Skin epidermis (tissue), 12 donors: Measurements from ENCODE around the gene CHCHD10.
"Not testable (repeated sequence)": the region's sequence is repeated elsewhere in the genome, so short reads cannot be mapped to it uniquely, and the experiment has no call there.

Source experiments
- H3K27ac ChIP-seq, 21 experiments: fragments of 200-600 bp; sonication (generic) in 11 of 21; one replicate each; pipeline ENCODE4 v1.5.0; 2020; ENCODE audit warnings: mild to moderate bottlenecking in 3 of 21, inconsistent platforms in 2 of 21, moderate library complexity in 2 of 21
- H3K4me3 ChIP-seq, 7 experiments: fragments of 200-600 bp; sonication (generic) in 2 of 7; one replicate each; pipeline ENCODE4 v1.5.0; 2020; ENCODE audit warnings: inconsistent platforms in 2 of 7, mild to moderate bottlenecking in 2 of 7, moderate library complexity in 1 of 7

Gene CHCHD10

GRCh38 chr22:23754220-23754919 lies 13.4 kb downstream of the CHCHD10 start, which contains the start of gene VPREB3:
VPREB3 (minus strand) TSS chr22:23754425; CDS start chr22:23754363, 62 bp downstream.
- Histone ChIP-seq H3K4me3 (no peak within 1 kb of the TSS), H3K27ac (peak within 1 kb of the TSS in 1 of 21 experiments; percentile 34)

GRCh38 chr22:23753385-23753784 lies 14.4 kb downstream of the CHCHD10 start:
- no peak overlapping the region for H3K4me3 ChIP-seq
- peak overlapping the region in 1 of 21 experiments; percentile 34 for H3K27ac ChIP-seq

DNA sequence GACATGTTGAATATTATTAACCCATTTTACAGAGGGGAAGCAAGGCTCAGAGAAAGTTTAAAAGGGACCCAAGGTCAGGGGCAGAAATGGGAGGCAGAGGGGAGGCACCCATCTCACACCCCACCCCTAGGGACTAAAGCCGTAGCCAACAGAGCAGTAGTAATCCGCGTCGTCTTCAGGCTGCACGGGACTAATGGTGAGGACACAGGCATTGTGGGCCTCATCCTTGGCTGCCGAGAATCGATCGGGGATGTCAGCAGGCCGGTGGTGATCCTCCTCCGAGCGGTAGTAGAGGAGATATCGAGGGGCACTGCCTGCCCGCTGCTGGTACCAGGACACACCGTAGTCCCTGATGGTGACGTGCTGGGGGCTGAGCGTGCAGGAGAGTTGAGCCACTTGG lies 15.0 kb downstream of the CHCHD10 start:
- peak overlapping the region in 1 of 21 experiments; percentile 92 for H3K27ac ChIP-seq
- H3K4me3 ChIP-seq, result no peak overlapping the region

- H3K4me3 ChIP-seq, result no peak overlapping the region
- H3K27ac ChIP-seq, result peak overlapping the region in 1 of 21 experiments; percentile 92
Measured at GRCh38 chr22:23752090-23752691, 15.6 kb downstream of the CHCHD10 start.

GRCh38 chr22:23751441-23751996 lies 16.3 kb downstream of the CHCHD10 start:
- Histone ChIP-seq H3K27ac (peak overlapping the region; percentile 67 to 95 (median 90)), H3K4me3 (peak overlapping the region; percentile 43 to 78 (median 62))

- Histone ChIP-seq H3K4me3 (peak within 1 kb of the TSS; percentile 43 to 78 (median 62)), H3K27ac (peak within 1 kb of the TSS; percentile 67 to 95 (median 90))
Measured at GRCh38 chr22:23750714-23751440, 16.9 kb downstream of the CHCHD10 start, which contains the start of gene ZNF70. ZNF70 (minus strand) TSS chr22:23751112; CDS start chr22:23745140, 5,972 bp downstream.

- peak overlapping the region in 19 of 21 experiments; percentile 32 to 95 (median 90) for H3K27ac ChIP-seq
- peak overlapping the region; percentile 43 to 78 (median 62) for H3K4me3 ChIP-seq
Measured at GRCh38 chr22:23750367-23750713, 17.4 kb downstream of the CHCHD10 start.

DNA sequence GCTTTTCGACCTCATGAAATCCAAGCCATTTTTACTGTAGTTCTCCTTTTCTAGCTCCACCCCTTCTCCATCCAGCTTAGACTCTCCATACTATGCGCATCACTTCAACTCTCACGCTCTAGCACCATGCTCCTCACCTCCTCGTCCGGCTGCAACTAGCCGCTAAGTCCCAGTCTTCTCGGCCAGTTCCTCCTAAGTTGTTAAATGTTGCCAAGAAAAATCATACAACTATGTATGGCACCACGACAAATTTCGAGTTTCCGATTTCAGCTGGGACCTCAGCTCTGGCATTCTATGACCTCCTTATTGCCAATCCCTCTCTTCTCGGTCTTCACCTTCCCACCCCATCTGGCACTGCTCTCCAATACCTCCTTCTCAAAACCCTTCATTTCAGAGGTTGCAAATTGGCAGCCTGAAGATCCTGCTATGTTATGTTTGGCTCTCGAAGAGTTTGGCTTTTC lies 17.9 kb downstream of the CHCHD10 start:
- Histone ChIP-seq H3K4me3 (peak overlapping the region in 3 of 7 experiments; percentile 71 to 78 (median 71)), H3K27ac (peak overlapping the region in 5 of 21 experiments; percentile 73 to 92 (median 92))

DNA sequence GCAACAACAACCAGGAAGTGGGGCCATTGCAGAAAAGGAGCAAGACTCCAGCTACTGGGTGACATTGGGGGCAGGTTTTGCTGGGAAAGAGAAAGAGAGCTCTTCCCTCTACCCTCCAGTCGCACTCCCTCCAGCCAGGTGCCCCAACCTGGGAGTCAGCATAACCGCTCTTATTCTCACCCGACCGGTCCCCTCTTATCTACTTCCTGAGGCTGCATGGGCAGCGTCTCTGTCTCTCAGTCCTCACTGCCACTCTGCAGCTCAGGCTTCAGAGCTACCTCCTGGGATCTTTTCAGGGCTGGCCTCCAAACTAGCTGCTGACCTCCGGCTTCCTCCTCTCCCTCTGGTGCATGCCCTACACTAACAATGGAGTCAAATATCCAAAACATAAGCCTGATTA lies 22.0 kb downstream of the CHCHD10 start:
- no peak overlapping the region for H3K27ac ChIP-seq
- no peak overlapping the region for H3K4me3 ChIP-seq

GRCh38 chr22:23744485-23744884 lies 23.3 kb downstream of the CHCHD10 start:
- Histone ChIP-seq H3K4me3 (no peak overlapping the region), H3K27ac (no peak overlapping the region)

DNA sequence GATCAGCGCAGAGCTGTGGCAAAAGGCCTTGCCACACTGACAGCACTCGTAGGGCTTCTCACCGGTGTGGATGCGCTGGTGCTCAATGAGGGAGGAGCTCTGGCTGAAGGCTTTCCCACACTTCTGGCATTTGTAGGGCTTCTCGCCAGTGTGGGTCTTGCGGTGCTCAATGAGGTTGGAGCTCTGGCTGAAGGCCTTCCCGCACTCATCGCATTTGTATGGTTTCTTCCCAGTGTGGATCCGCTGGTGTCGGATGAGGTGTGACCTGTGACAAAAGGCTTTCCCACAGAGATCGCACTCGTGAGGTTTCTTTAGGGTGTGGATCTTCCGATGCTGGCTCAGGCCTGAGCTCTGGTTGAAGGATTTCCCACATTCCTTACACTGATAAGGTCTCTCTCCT lies 23.8 kb downstream of the CHCHD10 start:
- Histone ChIP-seq H3K4me3 (no peak overlapping the region), H3K27ac (no peak overlapping the region)

DNA sequence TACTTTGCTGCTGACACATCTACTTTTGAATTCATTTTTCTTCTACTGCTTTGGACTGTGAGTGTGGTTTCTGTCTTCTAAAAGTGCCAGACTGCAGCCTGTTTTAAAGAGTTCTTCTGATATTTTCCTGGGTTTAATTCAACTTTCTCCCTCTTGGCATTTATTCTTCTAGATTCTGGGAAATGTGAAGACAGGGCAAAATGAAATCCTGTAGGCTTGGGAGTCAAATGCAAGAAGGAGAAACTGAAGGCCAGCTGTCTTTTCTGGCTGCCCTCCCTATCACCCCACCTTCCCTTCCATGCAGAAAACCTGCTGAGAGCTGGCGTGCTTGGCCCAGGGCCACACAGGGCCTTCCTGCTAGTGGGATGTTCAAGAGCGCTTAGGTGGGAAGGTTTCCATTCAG lies 24.5 kb downstream of the CHCHD10 start:
- Histone ChIP-seq H3K27ac (no peak overlapping the region), H3K4me3 (no peak overlapping the region)

DNA sequence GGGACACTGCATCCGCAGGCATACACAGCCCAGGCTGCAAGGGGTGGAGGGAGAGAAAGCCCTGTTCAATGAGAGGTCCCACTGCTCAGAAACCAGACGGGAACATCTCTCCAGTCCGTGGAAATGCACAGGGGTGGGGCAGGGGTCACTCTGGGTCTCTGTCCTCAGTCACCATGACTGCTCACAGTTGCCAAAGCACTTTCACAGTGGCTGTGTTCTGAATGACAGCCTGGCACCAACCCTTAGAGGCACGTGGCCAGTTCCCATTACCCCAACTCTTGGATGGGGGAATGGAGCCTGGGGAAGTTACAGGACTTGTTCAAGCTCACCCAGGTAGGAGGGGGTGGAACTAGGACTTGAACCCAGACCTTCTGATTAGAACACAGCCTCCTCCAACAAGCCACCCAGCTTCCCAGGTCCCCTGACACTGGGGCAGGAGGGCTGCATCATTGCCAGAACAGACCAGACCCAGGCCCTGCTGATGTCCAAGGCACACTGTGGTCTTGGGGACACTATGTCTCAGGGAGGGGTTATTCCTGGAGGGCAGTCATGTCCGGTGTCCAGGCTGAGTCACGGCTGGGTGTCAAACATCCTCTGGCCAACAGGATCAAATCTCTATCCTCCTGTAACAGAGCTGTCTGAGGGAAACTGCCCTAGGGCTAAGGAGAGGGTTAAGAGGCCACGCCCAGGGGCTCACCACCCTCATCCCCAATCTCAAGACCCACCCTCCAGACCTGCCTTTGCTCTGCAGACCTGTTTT lies 25.1 kb downstream of the CHCHD10 start:
- Histone ChIP-seq H3K27ac (peak overlapping the region in 1 of 21 experiments; percentile 23), H3K4me3 (no peak overlapping the region)

GRCh38 chr22:23737696-23738095 lies 30.1 kb downstream of the CHCHD10 start:
- H3K4me3 ChIP-seq, result no peak overlapping the region
- H3K27ac ChIP-seq, result no peak overlapping the region

DNA sequence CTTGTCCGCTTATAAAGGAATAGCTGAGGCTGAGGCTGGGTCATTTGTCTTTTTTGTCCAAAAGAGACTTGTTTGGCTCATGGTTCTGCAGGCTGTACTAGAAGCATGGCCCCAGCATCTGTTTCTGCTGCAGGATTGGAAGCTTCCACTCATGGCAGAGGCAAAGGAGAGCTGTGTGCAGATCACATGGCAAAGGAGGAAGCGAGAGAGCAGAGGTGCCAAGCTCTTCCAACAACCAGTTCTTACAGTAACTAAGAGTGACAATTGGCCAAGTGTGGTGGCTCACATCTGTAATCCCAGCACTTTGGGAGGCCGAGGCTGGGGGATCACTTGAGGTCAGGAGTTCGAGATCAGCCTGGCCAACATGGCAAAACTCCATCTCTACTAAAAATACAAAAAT lies 39.7 kb downstream of the CHCHD10 start:
- H3K27ac ChIP-seq, H3K4me3 ChIP-seq: not testable (repeated sequence)

GRCh38 chr22:23722724-23723123 lies 45.0 kb downstream of the CHCHD10 start:
- Histone ChIP-seq H3K27ac (no peak overlapping the region), H3K4me3 (no peak overlapping the region)

DNA sequence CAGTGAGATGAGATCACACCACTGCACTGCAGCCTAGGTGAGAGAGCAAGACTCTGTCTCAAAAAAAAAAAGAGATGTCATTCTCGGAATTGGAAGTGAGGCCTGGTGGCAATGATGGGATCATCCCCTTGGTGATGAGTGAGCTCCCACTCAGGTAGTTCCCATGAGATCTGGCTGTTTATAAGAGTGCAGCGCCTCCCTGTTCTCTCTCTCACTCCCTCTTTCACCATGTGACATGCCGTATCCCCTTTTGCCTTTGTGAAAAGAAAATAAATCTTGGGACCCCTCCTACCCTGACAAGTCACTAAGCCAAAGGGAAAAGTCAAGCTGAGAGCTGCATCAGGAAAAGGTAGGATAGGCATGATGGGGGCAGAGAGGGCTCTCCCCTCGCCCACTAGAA lies 45.6 kb downstream of the CHCHD10 start:
- Histone ChIP-seq H3K4me3 (no peak overlapping the region), H3K27ac (no peak overlapping the region)

DNA sequence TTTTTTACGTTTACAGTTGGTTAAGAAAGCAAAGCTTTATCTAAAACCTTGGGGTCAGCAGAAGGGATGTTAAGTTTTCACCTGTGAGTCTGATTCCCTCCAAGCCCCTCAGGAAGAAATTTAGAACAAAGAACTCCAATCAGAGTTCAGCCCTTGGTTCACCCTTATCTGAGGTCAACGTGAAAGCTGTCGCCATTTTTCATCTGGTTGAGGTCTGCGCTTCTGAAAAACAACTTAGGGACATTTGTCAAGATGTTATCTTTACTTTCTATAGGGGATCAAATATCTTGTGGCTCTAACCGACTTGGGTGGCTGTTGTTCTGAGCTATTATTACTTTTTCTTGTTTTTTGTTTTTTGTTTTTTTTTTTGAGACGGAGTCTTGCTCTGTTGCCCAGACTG lies 46.9 kb downstream of the CHCHD10 start:
- no peak overlapping the region for H3K4me3 ChIP-seq
- H3K27ac ChIP-seq, result no peak overlapping the region

DNA sequence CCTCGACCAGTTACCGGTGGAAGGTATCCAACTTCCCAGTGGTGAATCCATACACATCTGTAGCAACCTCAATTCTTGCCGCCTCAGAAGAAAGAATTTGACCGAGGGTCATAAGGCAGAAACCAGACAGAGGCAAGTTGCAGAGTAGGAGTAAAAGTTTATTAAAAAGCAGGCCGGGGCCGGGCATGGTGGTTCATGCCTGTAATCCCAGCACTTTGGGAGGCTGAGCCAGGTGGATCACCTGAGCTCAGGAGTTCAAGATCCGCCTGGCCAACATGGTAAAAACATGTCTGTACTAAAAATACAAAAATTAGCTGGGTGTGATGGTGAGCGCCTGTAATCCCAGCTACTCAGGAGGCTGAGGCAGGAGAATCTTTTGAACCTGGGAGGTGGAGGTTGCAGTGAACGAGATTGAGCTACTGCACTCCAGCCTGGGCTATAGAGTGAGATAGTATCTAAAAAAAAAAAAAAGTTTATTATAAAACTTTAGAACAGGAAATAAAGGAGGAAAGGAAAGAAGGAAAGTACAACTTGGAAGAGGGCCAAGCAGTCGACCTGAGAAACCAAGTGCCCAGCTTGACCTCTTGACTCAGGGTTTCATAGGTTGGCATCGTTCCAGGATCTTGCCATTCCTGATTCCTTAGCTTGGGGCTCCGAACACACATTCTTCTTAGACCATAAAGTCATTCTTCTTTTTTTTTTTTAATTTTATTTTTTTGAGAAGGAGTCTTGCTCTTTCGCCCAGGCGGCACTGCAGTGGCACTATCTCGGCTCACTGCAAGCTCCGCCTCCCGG lies 49.2 kb downstream of the CHCHD10 start:
- H3K27ac ChIP-seq, result no peak overlapping the region
- no peak overlapping the region for H3K4me3 ChIP-seq
